Loucy (cell line): ENCODE data around the gene SLC9C2.
"Not testable (repeated sequence)": the region's sequence is repeated elsewhere in the genome, so short reads cannot be mapped to it uniquely, and the experiment has no call there.

Experiments used
- H2AFZ ChIP-seq: fragments of 200-600 bp; sonication (generic); 2 replicates; pipeline ENCODE4 v1.6.0; 2016; ENCODE audit warnings: antibody characterized with exemption, mild to moderate bottlenecking, low read length, moderate library complexity
- H3F3A ChIP-seq: fragments of 200-600 bp; 2 replicates; pipeline ENCODE4 v1.6.0; 2016; ENCODE audit warnings: antibody characterized with exemption, low read depth, mild to moderate bottlenecking
- H3K27me3 ChIP-seq: fragments of 200-600 bp; sonication (generic); 2 replicates; pipeline ENCODE4 v1.6.1; 2014; ENCODE audit warnings: low read length, mild to moderate bottlenecking; ENCODE audit not compliant: insufficient read depth, poor library complexity, severe bottlenecking
- H3K36me3 ChIP-seq: fragments of 200-600 bp; sonication (generic); 2 replicates; pipeline ENCODE4 v1.6.1; 2016; ENCODE audit warnings: low read length; ENCODE audit not compliant: insufficient read depth
- H3K4me1 ChIP-seq: fragments of 200-600 bp; sonication (generic); 2 replicates; pipeline ENCODE4 v1.5.1; 2014; ENCODE audit warnings: low read length, mild to moderate bottlenecking; ENCODE audit not compliant: insufficient read depth, poor library complexity, severe bottlenecking
- H3K4me2 ChIP-seq: fragments of 200-600 bp; sonication (generic); 2 replicates; pipeline ENCODE4 v1.6.0; 2014; ENCODE audit warnings: antibody characterized with exemption, low read length, low read depth, mild to moderate bottlenecking; ENCODE audit not compliant: poor library complexity, severe bottlenecking
- H3K4me3 ChIP-seq: fragments of 200-600 bp; sonication (generic); 2 replicates; pipeline ENCODE4 v1.5.1; 2014; ENCODE audit warnings: low read length, mild to moderate bottlenecking, mixed read lengths; ENCODE audit not compliant: poor library complexity, severe bottlenecking
- H3K79me2 ChIP-seq: fragments of 200-600 bp; sonication (generic); 2 replicates; pipeline ENCODE4 v1.6.1; 2014; ENCODE audit warnings: low read length; ENCODE audit not compliant: insufficient read depth
- H3K9ac ChIP-seq: fragments of 200-600 bp; sonication (generic); 2 replicates; pipeline ENCODE4 v1.6.0; 2014; ENCODE audit warnings: mild to moderate bottlenecking, low read depth, low read length, moderate library complexity; ENCODE audit not compliant: poor library complexity, severe bottlenecking
- H3K9me2 ChIP-seq: fragments of 200-600 bp; sonication (generic); replicated peaks from 2 replicates; pipeline ENCODE4 v1.6.1; 2016; ENCODE audit warnings: low read depth, low read length, mixed read lengths
- H3K9me3 ChIP-seq: fragments of 200-600 bp; sonication (generic); 2 replicates; pipeline ENCODE4 v1.6.1; 2014; ENCODE audit warnings: mild to moderate bottlenecking, antibody characterized with exemption, low read length, low read depth; ENCODE audit not compliant: insufficient read depth
- H4K20me1 ChIP-seq: fragments of 200-600 bp; sonication (generic); 2 replicates; pipeline ENCODE4 v1.6.0; 2014; ENCODE audit warnings: antibody characterized with exemption, low read length, mild to moderate bottlenecking; ENCODE audit not compliant: insufficient read depth, poor library complexity, severe bottlenecking
- EZH2phosphoT487 ChIP-seq: fragments of 200-600 bp; IDR thresholded peaks from 2 replicates; pipeline ENCODE4 v1.6.1; 2018; ENCODE audit warnings: antibody characterized with exemption, mild to moderate bottlenecking, moderate library complexity, borderline replicate concordance
- TF ChIP-seq, protein P1 (sequence below): fragments of 200-600 bp; sonication (generic); conservative IDR thresholded peaks from 2 replicates; pipeline ENCODE4 v1.5.1; 2014; ENCODE audit warnings: mild to moderate bottlenecking, antibody characterized with exemption, low read length

The SLC9C2 gene

DNA sequence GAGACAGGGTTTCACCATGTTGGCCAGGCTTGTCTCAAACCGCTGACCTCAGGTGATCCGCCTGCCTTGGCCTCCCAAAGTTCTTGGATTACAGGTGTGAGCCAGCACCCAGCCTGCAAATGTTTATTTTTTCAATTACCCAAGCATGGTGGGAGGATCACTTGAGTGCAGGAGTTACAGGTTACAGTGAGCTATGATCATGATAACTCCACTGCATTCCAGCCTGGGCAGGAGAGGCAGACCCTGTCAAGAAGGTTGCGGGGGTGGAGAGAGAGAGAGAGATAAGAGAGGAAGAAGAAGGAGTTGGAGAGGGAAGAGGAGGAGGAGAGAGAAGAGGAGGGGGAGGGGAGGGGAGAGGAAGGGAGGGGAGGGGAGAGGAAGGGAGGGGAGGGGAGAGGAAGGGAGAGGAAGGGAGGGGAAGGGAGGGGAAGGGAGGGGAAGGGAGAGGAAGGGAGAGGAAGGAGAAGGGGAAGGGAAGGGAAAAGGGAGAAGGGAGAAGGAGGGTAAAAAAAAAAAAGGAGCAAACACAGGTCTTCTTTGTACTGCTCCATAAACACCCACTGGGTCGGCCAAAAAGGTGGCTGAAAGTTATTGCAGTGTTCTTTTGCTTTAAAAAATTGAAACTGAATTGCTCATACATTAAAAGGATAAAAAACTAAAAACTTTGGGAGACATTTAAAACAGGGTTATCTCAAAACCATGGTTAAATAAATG lies 5.8 kb upstream of the SLC9C2 start:
- Histone ChIP-seq H4K20me1 (no peaks in the 10 kb centered on the region), H3K36me3 (no peaks in the 10 kb centered on the region), H3K4me2 (no peak overlapping the region), H2AFZ (no peak overlapping the region), H3K9me3 (no peaks in the 10 kb centered on the region), H3K4me1 (no peaks in the 10 kb centered on the region), H3K4me3 (no peak overlapping the region), H3K9me2 (no peaks in the 10 kb centered on the region), H3K27me3 (no peaks in the 10 kb centered on the region), H3K79me2 (no peaks in the 10 kb centered on the region), H3K9ac (no peak overlapping the region), H3F3A (no peaks in the 10 kb centered on the region)
- TF ChIP-seq, protein P1, sequence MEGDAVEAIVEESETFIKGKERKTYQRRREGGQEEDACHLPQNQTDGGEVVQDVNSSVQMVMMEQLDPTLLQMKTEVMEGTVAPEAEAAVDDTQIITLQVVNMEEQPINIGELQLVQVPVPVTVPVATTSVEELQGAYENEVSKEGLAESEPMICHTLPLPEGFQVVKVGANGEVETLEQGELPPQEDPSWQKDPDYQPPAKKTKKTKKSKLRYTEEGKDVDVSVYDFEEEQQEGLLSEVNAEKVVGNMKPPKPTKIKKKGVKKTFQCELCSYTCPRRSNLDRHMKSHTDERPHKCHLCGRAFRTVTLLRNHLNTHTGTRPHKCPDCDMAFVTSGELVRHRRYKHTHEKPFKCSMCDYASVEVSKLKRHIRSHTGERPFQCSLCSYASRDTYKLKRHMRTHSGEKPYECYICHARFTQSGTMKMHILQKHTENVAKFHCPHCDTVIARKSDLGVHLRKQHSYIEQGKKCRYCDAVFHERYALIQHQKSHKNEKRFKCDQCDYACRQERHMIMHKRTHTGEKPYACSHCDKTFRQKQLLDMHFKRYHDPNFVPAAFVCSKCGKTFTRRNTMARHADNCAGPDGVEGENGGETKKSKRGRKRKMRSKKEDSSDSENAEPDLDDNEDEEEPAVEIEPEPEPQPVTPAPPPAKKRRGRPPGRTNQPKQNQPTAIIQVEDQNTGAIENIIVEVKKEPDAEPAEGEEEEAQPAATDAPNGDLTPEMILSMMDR = no peak
- TF ChIP-seq EZH2phosphoT487 = no peak

DNA sequence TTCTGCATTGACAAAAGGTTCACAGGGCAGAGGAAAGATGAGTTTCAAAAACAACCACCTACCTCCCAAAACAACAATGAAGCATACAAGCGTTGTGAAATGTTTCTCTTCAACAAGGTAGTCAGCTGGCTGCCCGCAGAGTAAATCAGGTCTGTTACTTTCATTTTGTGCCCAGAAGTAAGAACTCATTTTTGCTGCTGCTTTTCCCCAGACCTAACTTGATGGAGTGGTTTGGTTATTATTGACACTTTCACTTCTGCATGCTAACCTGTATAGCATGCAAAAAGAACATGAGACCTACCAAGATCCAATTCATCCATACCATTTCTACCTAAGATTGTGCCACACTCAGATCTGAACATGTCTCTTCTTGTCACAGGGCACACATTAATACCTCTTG lies 1.3 kb downstream of the SLC9C2 start:
- H2AFZ ChIP-seq = peak overlapping the region; percentile 67
- no peaks in the 10 kb centered on the region for H3K36me3 ChIP-seq
- TF ChIP-seq EZH2phosphoT487 = no peak
- TF ChIP-seq, protein P1 = no peak
- no peaks in the 10 kb centered on the region for H4K20me1 ChIP-seq
- H3K9ac ChIP-seq = no peak overlapping the region
- no peaks in the 10 kb centered on the region; the same call in 1 of the 2 replicates for H3K9me3 ChIP-seq
- H3K4me2 ChIP-seq = peak overlapping the region; percentile 26
- no peaks in the 10 kb centered on the region for H3F3A ChIP-seq
- no peak overlapping the region for H3K4me3 ChIP-seq
- H3K4me1 ChIP-seq = no peaks in the 10 kb centered on the region
- H3K79me2 ChIP-seq = no peaks in the 10 kb centered on the region
- H3K27me3 ChIP-seq = no peaks in the 10 kb centered on the region
- no peaks in the 10 kb centered on the region for H3K9me2 ChIP-seq

DNA sequence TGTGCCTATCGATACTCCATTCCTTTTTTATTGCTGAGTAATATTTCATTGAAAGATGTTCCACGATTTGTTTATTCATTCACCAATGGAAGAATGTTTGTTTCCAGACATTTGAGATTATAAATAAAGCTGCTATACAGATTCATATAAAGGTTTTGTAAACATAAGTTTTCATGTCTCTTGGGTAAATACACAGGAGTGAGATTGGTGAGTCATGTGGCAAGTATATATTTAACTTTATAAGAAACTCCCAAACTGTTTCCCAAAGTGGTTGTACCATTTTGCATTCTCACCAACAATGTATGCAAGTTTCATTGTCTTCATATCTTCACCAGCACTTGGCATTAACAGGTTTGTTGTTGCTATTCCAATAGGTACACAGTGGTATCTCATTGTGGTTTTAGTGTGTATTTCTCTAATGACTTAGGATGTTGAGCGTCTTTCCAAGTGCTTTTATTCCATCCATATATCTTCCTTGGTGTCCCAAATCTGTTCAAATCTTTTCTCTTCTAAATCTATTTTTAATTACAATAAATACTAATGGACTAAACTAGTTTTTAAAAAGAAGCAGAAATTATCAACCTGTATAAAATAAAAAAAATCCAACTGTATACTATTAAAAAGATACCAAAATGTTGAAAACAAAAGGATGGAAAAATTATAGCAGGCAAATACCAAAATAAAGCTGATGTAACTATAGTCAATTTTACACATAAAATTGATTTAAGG lies 6.6 kb downstream of the SLC9C2 start:
- no peaks in the 10 kb centered on the region for H3K9me2 ChIP-seq
- TF ChIP-seq EZH2phosphoT487 = no peak
- TF ChIP-seq, protein P1 = no peak
- H3K36me3 ChIP-seq = no peaks in the 10 kb centered on the region
- H3K4me2 ChIP-seq = no peak overlapping the region
- H4K20me1 ChIP-seq = no peaks in the 10 kb centered on the region
- H3K79me2 ChIP-seq = no peaks in the 10 kb centered on the region
- H3K9me3 ChIP-seq = no peaks in the 10 kb centered on the region; the same call in 1 of the 2 replicates
- H3K4me3 ChIP-seq = no peak overlapping the region
- no peak overlapping the region for H2AFZ ChIP-seq
- no peaks in the 10 kb centered on the region for H3F3A ChIP-seq
- H3K4me1 ChIP-seq = no peaks in the 10 kb centered on the region
- H3K9ac ChIP-seq = no peak overlapping the region
- no peaks in the 10 kb centered on the region for H3K27me3 ChIP-seq

DNA sequence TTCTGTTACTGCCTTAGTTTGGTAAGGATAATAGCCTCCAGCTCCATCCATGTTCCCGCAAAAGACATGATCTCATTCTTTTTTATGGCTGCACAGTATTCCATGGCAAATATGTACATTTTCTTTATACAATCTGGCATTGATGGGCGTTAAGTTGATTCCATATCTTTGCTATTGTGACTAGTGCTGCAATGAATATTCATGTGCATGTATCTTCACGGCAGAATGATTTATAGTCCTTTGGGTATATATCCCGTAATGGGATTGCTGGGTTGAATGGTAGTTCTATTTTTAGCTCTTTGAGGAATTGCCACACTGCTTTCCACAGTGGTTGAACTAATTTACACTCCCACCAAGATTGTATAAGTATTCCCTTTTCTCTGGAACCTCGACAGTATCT lies 11.7 kb downstream of the SLC9C2 start:
- not testable (repeated sequence) for H3K27me3 ChIP-seq, H4K20me1 ChIP-seq, H3K4me1 ChIP-seq, H3F3A ChIP-seq, H3K4me2 ChIP-seq, H3K9me3 ChIP-seq, H2AFZ ChIP-seq, H3K9ac ChIP-seq, H3K36me3 ChIP-seq, H3K9me2 ChIP-seq, H3K4me3 ChIP-seq, H3K79me2 ChIP-seq
